IPS DF 6.9 (cell line): ENCODE data around the gene LLCFC1.

Experiments
- DNase-seq: peaks from one replicate; pipeline ENCODE4 v3.0.0-alpha.2; 2013; ENCODE audit warnings: low read depth, low spot score
- H3K27ac ChIP-seq: one replicate; pipeline ENCODE4 v1.5.1; 2013; ENCODE audit warnings: low read length, control low read depth
- H3K27me3 ChIP-seq: 2 replicates; pipeline ENCODE4 v1.6.1; 2013; ENCODE audit warnings: mild to moderate bottlenecking, low read length; ENCODE audit not compliant: control insufficient read depth, insufficient read depth
- H3K36me3 ChIP-seq: 2 replicates; pipeline ENCODE4 v1.6.1; 2013; ENCODE audit warnings: low read length; ENCODE audit not compliant: control insufficient read depth, insufficient read depth
- H3K4me1 ChIP-seq: 2 replicates; pipeline ENCODE4 v1.6.1; 2013; ENCODE audit warnings: low read length; ENCODE audit not compliant: control insufficient read depth, insufficient read depth
- H3K4me3 ChIP-seq: 2 replicates; pipeline ENCODE4 v1.5.1; 2013; ENCODE audit warnings: mild to moderate bottlenecking, low read length
- H3K9me3 ChIP-seq: 2 replicates; pipeline ENCODE4 v1.6.1; 2013; ENCODE audit warnings: low read length, inconsistent platforms; ENCODE audit not compliant: control insufficient read depth, insufficient read depth
- WGBS: extraction: QIAGEN DNeasy Blood & Tissue Kit; methylation state at CpG from one replicate; pipeline ENCODE4 v1.1.7; 2013; ENCODE audit warnings: mixed read lengths, missing lambda C conversion rate; ENCODE audit not compliant: insufficient read length, insufficient coverage; 5-methylcytosine and 5-hydroxymethylcytosine counted together

Gene LLCFC1

DNA sequence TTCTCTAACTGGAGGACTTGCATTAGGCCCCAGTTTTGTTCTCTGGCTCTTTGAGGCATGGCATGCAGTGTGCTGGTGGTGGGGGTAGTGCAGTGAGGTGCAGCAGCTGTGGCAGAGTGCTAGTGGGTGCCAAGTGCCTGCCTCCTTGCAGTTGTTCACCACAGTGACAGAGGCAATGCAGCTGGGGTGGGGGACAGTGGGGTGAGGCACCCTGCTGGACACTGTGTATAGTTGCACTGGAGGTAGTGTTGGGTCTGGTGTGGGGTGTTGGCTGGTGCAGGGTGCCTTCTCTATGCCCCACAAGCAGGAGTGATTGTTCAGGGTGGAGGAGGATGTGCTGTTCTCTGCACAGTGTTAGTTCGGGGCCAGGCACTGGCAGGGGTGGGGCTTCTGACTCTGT lies 44.5 kb downstream of the LLCFC1 start:
- DNase-seq = no peak
- Histone ChIP-seq H3K4me1 (no peaks in the 10 kb centered on the region), H3K27me3 (no peaks in the 10 kb centered on the region), H3K27ac (no peak overlapping the region), H3K9me3 (no peaks in the 10 kb centered on the region), H3K4me3 (no peak overlapping the region), H3K36me3 (no peaks in the 10 kb centered on the region)
- WGBS = no CpG with 5 or more reads among the region's 1 CpG

DNA sequence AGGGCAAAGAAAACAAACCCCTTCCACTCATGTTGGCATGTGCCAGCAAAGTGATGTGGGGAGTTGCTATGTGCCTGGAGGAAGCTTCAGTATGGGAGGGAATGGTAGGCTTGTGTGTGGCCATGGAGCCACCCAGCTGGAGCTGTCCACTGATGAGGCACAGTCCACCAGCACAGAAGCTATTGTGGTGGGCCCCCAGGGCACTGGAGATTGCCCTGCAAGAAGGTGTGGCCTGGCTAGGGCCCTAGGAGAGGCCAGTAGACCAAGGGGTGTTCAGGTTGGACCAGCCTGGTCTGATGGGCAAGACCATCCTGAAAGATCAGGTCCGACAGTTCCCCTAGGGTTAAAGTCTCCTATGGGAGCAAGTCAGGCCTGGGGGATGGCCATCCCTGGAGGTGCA lies 45.0 kb downstream of the LLCFC1 start:
- Histone ChIP-seq H3K9me3 (no peaks in the 10 kb centered on the region), H3K4me1 (no peaks in the 10 kb centered on the region), H3K4me3 (no peak overlapping the region), H3K36me3 (no peaks in the 10 kb centered on the region), H3K27me3 (no peaks in the 10 kb centered on the region), H3K27ac (no peak overlapping the region)
- no CpG with 5 or more reads among the region's 1 CpG for WGBS
- no peak for DNase-seq
